ENCODE measurements around the gene LIN7B. TPM values are rescaled to one million over a fixed set of nuclear protein-coding genes. Genes with fewer than 3 reads are reported as not detected.

The LIN7B gene
- total and polyA plus RNA-seq, 2 experiments from 2014 or later = 1.2 to 10.5 TPM

DNA sequence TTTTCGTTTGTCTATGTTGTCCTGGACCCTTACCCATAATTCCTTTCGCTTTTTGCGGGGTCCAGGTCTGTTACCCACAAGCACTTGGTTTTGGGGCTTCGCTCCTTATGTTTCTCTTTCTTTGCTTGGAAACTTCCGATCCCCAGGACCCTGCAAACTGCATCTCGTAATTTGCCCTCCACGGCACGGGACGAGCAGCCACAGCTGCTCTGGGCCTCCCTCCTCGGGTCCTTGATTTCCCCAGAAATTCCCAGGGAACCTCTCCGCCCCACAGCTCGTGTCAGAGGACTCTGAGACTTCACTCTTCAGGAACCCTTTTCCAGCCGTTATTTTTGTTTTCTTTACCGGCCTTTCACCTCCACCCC, 28.3 kb upstream of the LIN7B start:
- Histone ChIP-seq H3K4me2 (peak overlapping the region; percentile 89), H3K4me1 (ENCODE audit: insufficient read depth) (peaks cover 13% of the 10 kb centered on the region), H3K36me3 (ENCODE audit: insufficient read depth) (peaks cover 35% of the 10 kb centered on the region), H3K4me3 (peak overlapping the region; percentile 86), H3K27me3 (ENCODE audit: insufficient read depth) (no peaks in the 10 kb centered on the region), H4K20me1 (replicated peaks; ENCODE audit: insufficient read depth) (peaks cover 38% of the 10 kb centered on the region), H3K27ac (ENCODE audit: low read depth) (peak overlapping the region; percentile 93), H3K9me2 (ENCODE audit: insufficient read depth) (no peaks in the 10 kb centered on the region), H3F3A (replicated peaks; ENCODE audit: low read depth) (peaks cover 19% of the 10 kb centered on the region), H2AFZ (peak overlapping the region; percentile 94), H3K79me2 (replicated peaks; ENCODE audit: insufficient read depth) (peaks cover 49% of the 10 kb centered on the region)
- H3K27ac Mint-ChIP-seq = peak overlapping the region; percentile 96
- no peak for DNase-seq (ENCODE audit: low spot score)
- peak overlapping the region; percentile 98 for H3K4me3 Mint-ChIP-seq
- peaks cover 44% of the 10 kb centered on the region for H3K36me3 Mint-ChIP-seq (ENCODE audit: low read depth)
- ATAC-seq = peak; percentile 18
- peaks cover 14% of the 10 kb centered on the region for H3K27me3 Mint-ChIP-seq (ENCODE audit: insufficient read depth, low read depth, poor library complexity)
- peaks cover 3% of the 10 kb centered on the region; the same call in 2 of the 3 replicates for H3K9me3 Mint-ChIP-seq
- peaks cover 16% of the 10 kb centered on the region for H3K4me1 Mint-ChIP-seq
- TF ChIP-seq POLR2AphosphoS5 (IDR thresholded peaks at IDR 0.05; ENCODE audit: low read depth) (no peak), JUNB (IDR thresholded peaks at IDR 0.05; ENCODE audit: unreplicated experiment) (no peak), CREB1 (CRISPR knock-in tag; IDR thresholded peaks at IDR 0.05; ENCODE audit: low read depth) (no peak), CTCF (conservative IDR thresholded peaks at IDR 0.05; ENCODE audit: low read depth in 2 of 2) (no peak), EZH2 (IDR thresholded peaks at IDR 0.05; ENCODE audit: low read depth, unreplicated experiment) (no peak), NANOG (IDR thresholded peaks at IDR 0.05; ENCODE audit: borderline replicate concordance) (no peak)
- TF ChIP-seq, protein P1, sequence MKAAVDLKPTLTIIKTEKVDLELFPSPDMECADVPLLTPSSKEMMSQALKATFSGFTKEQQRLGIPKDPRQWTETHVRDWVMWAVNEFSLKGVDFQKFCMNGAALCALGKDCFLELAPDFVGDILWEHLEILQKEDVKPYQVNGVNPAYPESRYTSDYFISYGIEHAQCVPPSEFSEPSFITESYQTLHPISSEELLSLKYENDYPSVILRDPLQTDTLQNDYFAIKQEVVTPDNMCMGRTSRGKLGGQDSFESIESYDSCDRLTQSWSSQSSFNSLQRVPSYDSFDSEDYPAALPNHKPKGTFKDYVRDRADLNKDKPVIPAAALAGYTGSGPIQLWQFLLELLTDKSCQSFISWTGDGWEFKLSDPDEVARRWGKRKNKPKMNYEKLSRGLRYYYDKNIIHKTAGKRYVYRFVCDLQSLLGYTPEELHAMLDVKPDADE (IDR thresholded peaks at IDR 0.05) = no peak

DNA sequence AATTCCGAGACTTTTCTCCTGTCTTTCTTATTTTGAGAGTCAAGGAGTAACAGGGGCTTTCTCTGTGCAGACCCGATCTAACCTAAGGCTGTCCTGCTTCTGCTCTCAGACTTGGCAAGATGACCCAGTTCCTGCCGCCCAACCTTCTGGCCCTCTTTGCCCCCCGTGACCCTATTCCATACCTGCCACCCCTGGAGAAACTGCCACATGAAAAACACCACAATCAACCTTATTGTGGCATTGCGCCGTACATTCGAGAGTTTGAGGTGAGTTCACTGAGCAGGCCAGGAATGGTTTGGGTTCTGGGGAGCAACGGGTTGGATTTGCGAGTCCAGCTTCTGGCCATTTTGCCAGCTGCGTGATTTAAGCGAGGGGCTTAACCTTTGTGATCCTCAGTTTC, 27.9 kb upstream of the LIN7B start:
- H3K27me3 ChIP-seq (ENCODE audit: insufficient read depth) = no peaks in the 10 kb centered on the region
- H3F3A ChIP-seq (replicated peaks; ENCODE audit: low read depth) = peaks cover 22% of the 10 kb centered on the region
- TF ChIP-seq JUNB (IDR thresholded peaks at IDR 0.05; ENCODE audit: unreplicated experiment) (no peak), ZNF114 (CRISPR knock-in tag; IDR thresholded peaks at IDR 0.05) (no peak), CREB1 (CRISPR knock-in tag; IDR thresholded peaks at IDR 0.05; ENCODE audit: low read depth) (no peak), CTCF (conservative IDR thresholded peaks at IDR 0.05; ENCODE audit: low read depth in 2 of 2) (no peak), POLR2AphosphoS5 (IDR thresholded peaks at IDR 0.05; ENCODE audit: low read depth) (no peak), STAT1 (IDR thresholded peaks at IDR 0.05; ENCODE audit: unreplicated experiment) (no peak), EZH2 (IDR thresholded peaks at IDR 0.05; ENCODE audit: low read depth, unreplicated experiment) (no peak), ZNF331 (CRISPR knock-in tag; IDR thresholded peaks at IDR 0.05; ENCODE audit: low read depth) (no peak)
- TF ChIP-seq, protein P2, sequence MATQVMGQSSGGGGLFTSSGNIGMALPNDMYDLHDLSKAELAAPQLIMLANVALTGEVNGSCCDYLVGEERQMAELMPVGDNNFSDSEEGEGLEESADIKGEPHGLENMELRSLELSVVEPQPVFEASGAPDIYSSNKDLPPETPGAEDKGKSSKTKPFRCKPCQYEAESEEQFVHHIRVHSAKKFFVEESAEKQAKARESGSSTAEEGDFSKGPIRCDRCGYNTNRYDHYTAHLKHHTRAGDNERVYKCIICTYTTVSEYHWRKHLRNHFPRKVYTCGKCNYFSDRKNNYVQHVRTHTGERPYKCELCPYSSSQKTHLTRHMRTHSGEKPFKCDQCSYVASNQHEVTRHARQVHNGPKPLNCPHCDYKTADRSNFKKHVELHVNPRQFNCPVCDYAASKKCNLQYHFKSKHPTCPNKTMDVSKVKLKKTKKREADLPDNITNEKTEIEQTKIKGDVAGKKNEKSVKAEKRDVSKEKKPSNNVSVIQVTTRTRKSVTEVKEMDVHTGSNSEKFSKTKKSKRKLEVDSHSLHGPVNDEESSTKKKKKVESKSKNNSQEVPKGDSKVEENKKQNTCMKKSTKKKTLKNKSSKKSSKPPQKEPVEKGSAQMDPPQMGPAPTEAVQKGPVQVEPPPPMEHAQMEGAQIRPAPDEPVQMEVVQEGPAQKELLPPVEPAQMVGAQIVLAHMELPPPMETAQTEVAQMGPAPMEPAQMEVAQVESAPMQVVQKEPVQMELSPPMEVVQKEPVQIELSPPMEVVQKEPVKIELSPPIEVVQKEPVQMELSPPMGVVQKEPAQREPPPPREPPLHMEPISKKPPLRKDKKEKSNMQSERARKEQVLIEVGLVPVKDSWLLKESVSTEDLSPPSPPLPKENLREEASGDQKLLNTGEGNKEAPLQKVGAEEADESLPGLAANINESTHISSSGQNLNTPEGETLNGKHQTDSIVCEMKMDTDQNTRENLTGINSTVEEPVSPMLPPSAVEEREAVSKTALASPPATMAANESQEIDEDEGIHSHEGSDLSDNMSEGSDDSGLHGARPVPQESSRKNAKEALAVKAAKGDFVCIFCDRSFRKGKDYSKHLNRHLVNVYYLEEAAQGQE (IDR thresholded peaks at IDR 0.05; ENCODE audit: unreplicated experiment) = no peak
- TF ChIP-seq, protein P1 (IDR thresholded peaks at IDR 0.05) = no peak

More for the DNA sequence above, 27.9 kb upstream of the LIN7B start:
- H3K4me2 ChIP-seq = peak overlapping the region; percentile 89
- H3K9me2 ChIP-seq (ENCODE audit: insufficient read depth) = no peaks in the 10 kb centered on the region
- DNase-seq (ENCODE audit: low spot score) (no peak), ATAC-seq (no peak)
- no peak overlapping the region for H2AFZ ChIP-seq
- Mint-ChIP-seq H3K9me3 (peaks cover 2% of the 10 kb centered on the region; the same call in 2 of the 3 replicates), H3K36me3 (ENCODE audit: low read depth) (peaks cover 49% of the 10 kb centered on the region), H3K4me1 (peaks cover 16% of the 10 kb centered on the region), H3K27ac (peak overlapping the region; percentile 96), H3K4me3 (peak overlapping the region; percentile 98), H3K27me3 (ENCODE audit: insufficient read depth, low read depth, poor library complexity) (peaks cover 14% of the 10 kb centered on the region)
- H3K79me2 ChIP-seq (replicated peaks; ENCODE audit: insufficient read depth) = peaks cover 54% of the 10 kb centered on the region
- peaks cover 39% of the 10 kb centered on the region for H3K36me3 ChIP-seq (ENCODE audit: insufficient read depth)
- peaks cover 13% of the 10 kb centered on the region for H3K4me1 ChIP-seq (ENCODE audit: insufficient read depth)
- peak overlapping the region; percentile 93; the same call in 1 of the 2 replicates for H3K27ac ChIP-seq (ENCODE audit: low read depth)
- H4K20me1 ChIP-seq (replicated peaks; ENCODE audit: insufficient read depth) = peaks cover 38% of the 10 kb centered on the region
- H3K4me3 ChIP-seq = peak overlapping the region; percentile 86

Measured in GM23338 (cell line).